GM23338 (cell line): Measurements from ENCODE around the gene AFF3. TPM values are rescaled to one million over a fixed set of nuclear protein-coding genes. Genes with fewer than 3 reads are reported as not detected.

Source experiments
- ATAC-seq: fragments of 200-7000 bp; cut with Tn5 transposase; 3 replicates; pipeline ENCODE4 v1.9.1; 2020
- DNase-seq: peaks from one replicate; pipeline ENCODE4 v3.0.0-alpha.2; 2015; ENCODE audit warnings: low spot score
- H2AFZ ChIP-seq: fragments of 200-600 bp; sonication (generic); 2 replicates; pipeline ENCODE4 v1.8.0; 2016; ENCODE audit warnings: antibody characterized with exemption, mild to moderate bottlenecking, moderate library complexity
- H3F3A ChIP-seq: fragments of 200-600 bp; sonication (generic); replicated peaks from 2 replicates; pipeline ENCODE4 v1.8.0; 2017; ENCODE audit warnings: antibody characterized with exemption, mixed run types, low read depth
- H3K27ac ChIP-seq: fragments of 200-600 bp; sonication (generic); 2 replicates; pipeline ENCODE4 v1.6.1; 2016; ENCODE audit warnings: low read depth
- H3K27me3 ChIP-seq: fragments of 200-600 bp; sonication (generic); 2 replicates; pipeline ENCODE4 v1.8.0; 2016; ENCODE audit warnings: mild to moderate bottlenecking, mixed run types, moderate library complexity; ENCODE audit not compliant: insufficient read depth
- H3K36me3 ChIP-seq: fragments of 200-600 bp; sonication (generic); 2 replicates; pipeline ENCODE4 v1.8.0; 2016; ENCODE audit warnings: mild to moderate bottlenecking; ENCODE audit not compliant: insufficient read depth
- H3K4me1 ChIP-seq: fragments of 200-600 bp; sonication (generic); 2 replicates; pipeline ENCODE4 v1.8.0; 2016; ENCODE audit warnings: mild to moderate bottlenecking, moderate library complexity; ENCODE audit not compliant: insufficient read depth
- H3K4me2 ChIP-seq: fragments of 200-600 bp; sonication (generic); 2 replicates; pipeline ENCODE4 v1.7.1; 2017; ENCODE audit warnings: mixed run types
- H3K4me3 ChIP-seq: fragments of 200-600 bp; sonication (generic); 2 replicates; pipeline ENCODE4 v1.6.1; 2016; ENCODE audit warnings: mixed run types
- H3K79me2 ChIP-seq: fragments of 200-600 bp; sonication (generic); replicated peaks from 2 replicates; pipeline ENCODE4 v1.8.0; 2017; ENCODE audit warnings: mild to moderate bottlenecking; ENCODE audit not compliant: insufficient read depth
- H3K9me2 ChIP-seq: fragments of 200-600 bp; sonication (generic); 2 replicates; pipeline ENCODE4 v1.8.0; 2017; ENCODE audit not compliant: insufficient read depth
- H4K20me1 ChIP-seq: fragments of 200-600 bp; sonication (generic); replicated peaks from 2 replicates; pipeline ENCODE4 v1.8.0; 2017; ENCODE audit warnings: mild to moderate bottlenecking; ENCODE audit not compliant: insufficient read depth
- H3K27ac Mint-ChIP-seq: 2 replicates; pipeline ENCODE4 v1.8.0; 2020; ENCODE audit warnings: inconsistent platforms, mild to moderate bottlenecking, moderate library complexity, mixed read lengths
- H3K27me3 Mint-ChIP-seq: 3 replicates; pipeline ENCODE4 v1.8.0; 2022; ENCODE audit warnings: low read depth, mild to moderate bottlenecking, moderate library complexity, mixed read lengths, inconsistent platforms; ENCODE audit not compliant: insufficient read depth, poor library complexity
- H3K36me3 Mint-ChIP-seq: 3 replicates; pipeline ENCODE4 v1.8.0; 2021; ENCODE audit warnings: low read depth, mild to moderate bottlenecking, inconsistent platforms, moderate library complexity, mixed read lengths
- H3K4me1 Mint-ChIP-seq: 3 replicates; pipeline ENCODE4 v1.8.0; 2020; ENCODE audit warnings: mild to moderate bottlenecking, inconsistent platforms, mixed read lengths
- H3K4me3 Mint-ChIP-seq: 3 replicates; pipeline ENCODE4 v1.8.0; 2021; ENCODE audit warnings: moderate library complexity, mild to moderate bottlenecking, inconsistent platforms, mixed read lengths
- H3K9me3 Mint-ChIP-seq: 3 replicates; pipeline ENCODE4 v1.8.0; 2020; ENCODE audit warnings: moderate library complexity, mild to moderate bottlenecking, inconsistent platforms, mixed read lengths
- CTCF ChIP-seq, 2 experiments: fragments of 200-600 bp in 1 of 2; sonication (generic) in 1 of 2; conservative IDR thresholded peaks; 2 replicates each; pipeline versions ENCODE4 v1.5.1 to v1.6.1; 2016 to 2017; ENCODE audit warnings: antibody characterized with exemption in 2 of 2, low read depth in 2 of 2, mild to moderate bottlenecking in 2 of 2, moderate library complexity in 1 of 2
- EZH2 ChIP-seq: fragments of 200-600 bp; sonication (generic); IDR thresholded peaks from one replicate; pipeline ENCODE4 v1.8.0; 2017; ENCODE audit warnings: antibody characterized with exemption, mild to moderate bottlenecking, low read depth; ENCODE audit not compliant: unreplicated experiment
- EZH2phosphoT487 ChIP-seq: fragments of 200-600 bp; sonication (generic); IDR thresholded peaks from one replicate; pipeline ENCODE4 v1.8.1; 2018; ENCODE audit warnings: antibody characterized with exemption; ENCODE audit not compliant: unreplicated experiment
- JUNB ChIP-seq: IDR thresholded peaks from one replicate; pipeline ENCODE4 v1.6.1; 2016; ENCODE audit warnings: antibody characterized with exemption; ENCODE audit not compliant: unreplicated experiment
- NANOG ChIP-seq: IDR thresholded peaks from 2 replicates; pipeline ENCODE4 v1.6.1; 2016; ENCODE audit warnings: antibody characterized with exemption, borderline replicate concordance
- REST ChIP-seq: IDR thresholded peaks from one replicate; pipeline ENCODE4 v1.6.1; 2018; ENCODE audit warnings: antibody characterized with exemption; ENCODE audit not compliant: unreplicated experiment
- STAT1 ChIP-seq: IDR thresholded peaks from one replicate; pipeline ENCODE4 v1.6.1; 2016; ENCODE audit warnings: antibody characterized with exemption; ENCODE audit not compliant: unreplicated experiment
- ZNF114 ChIP-seq: fragments of 250-450 bp; sonication (Bioruptor Pico); IDR thresholded peaks from 2 replicates; pipeline ENCODE4 v1.5.0; 2020; ENCODE audit warnings: mild to moderate bottlenecking, moderate library complexity
- ZNF331 ChIP-seq: fragments of 250-450 bp; sonication (Bioruptor Pico); IDR thresholded peaks from 2 replicates; pipeline ENCODE4 v1.5.0; 2020; ENCODE audit warnings: low read depth, mild to moderate bottlenecking, moderate library complexity
- ZNF462 ChIP-seq: fragments of 250-450 bp; sonication (Bioruptor Pico); IDR thresholded peaks from 2 replicates; pipeline ENCODE4 v1.5.0; 2020; ENCODE audit warnings: mild to moderate bottlenecking, moderate library complexity
- long read RNA-seq: library from polyadenylated mRNA; unstranded; transcript quantifications from one replicate; pipeline ENCODE4 v2.0.0, GENCODE V29; 2020; ENCODE audit not compliant: unreplicated experiment
- polyA plus RNA-seq: library from polyadenylated mRNA; unstranded; fragments of >200 nt; fragmentation: Nextera tagmentation; extraction: Ambion mirVana; gene quantifications from 2 replicates; pipeline ENCODE4 v1.2.1, GENCODE V29; 2016
- total RNA-seq: library from RNA; depleted of rRNA; stranded (reverse); fragments of >200 nt; shearing (Covaris generic); gene quantifications from 2 replicates; pipeline ENCODE4 v1.2.3, GENCODE V29; 2014; rRNA removed

The AFF3 gene
- 1.4 and 5.9 TPM in 2 replicates for total RNA-seq
- polyA plus RNA-seq: 0.73 and 1.5 TPM in 2 replicates
- long read RNA-seq, partial matches to known transcripts: 0 of 1 reads
- long read RNA-seq, other reads (novel, unspliced or antisense): 1 of 1 reads

GRCh38 chr2:100142393-100142792 is at the start of gene AFF3:
Gene AFF3 (minus strand): TSS chr2:100142590. CDS start chr2:100104454, 38,136 bp downstream.
- no peak within 1 kb of the TSS for H3K27ac Mint-ChIP-seq
- no peak within 1 kb of the TSS for H3K27ac ChIP-seq
- H3F3A ChIP-seq: no peaks in the 10 kb centered on the region
- no peak within 1 kb of the TSS for H2AFZ ChIP-seq
- H3K36me3 ChIP-seq: no peaks in the 10 kb centered on the region
- H3K27me3 ChIP-seq: no peaks in the 10 kb centered on the region
- H4K20me1 ChIP-seq: no peaks in the 10 kb centered on the region
- H3K79me2 ChIP-seq: no peaks in the 10 kb centered on the region
- no peaks in the 10 kb centered on the region; the same call in 2 of the 3 replicates for H3K36me3 Mint-ChIP-seq
- no peak within 1 kb of the TSS for H3K4me3 ChIP-seq
- peaks cover 7% of the 10 kb centered on the region for H3K27me3 Mint-ChIP-seq
- TF ChIP-seq EZH2phosphoT487: no peak
- no peaks in the 10 kb centered on the region for H3K4me1 ChIP-seq
- ATAC-seq (no peak), DNase-seq (no peak)
- H3K4me3 Mint-ChIP-seq: no peak within 1 kb of the TSS
- no peaks in the 10 kb centered on the region for H3K9me2 ChIP-seq
- no peak within 1 kb of the TSS for H3K4me2 ChIP-seq
- no peaks in the 10 kb centered on the region for H3K4me1 Mint-ChIP-seq
- H3K9me3 Mint-ChIP-seq: peaks cover 9% of the 10 kb centered on the region; the same call in 2 of the 3 replicates

GRCh38 chr2:100189387-100189786 is 47.0 kb upstream of the AFF3 start:
- Mint-ChIP-seq H3K27ac (no peak overlapping the region), H3K36me3 (no peaks in the 10 kb centered on the region), H3K4me1 (peaks cover 4% of the 10 kb centered on the region; the same call in 2 of the 3 replicates), H3K4me3 (no peak overlapping the region), H3K9me3 (no peaks in the 10 kb centered on the region; the same call in 2 of the 3 replicates), H3K27me3 (peaks cover 15% of the 10 kb centered on the region)
- Histone ChIP-seq H3K4me2 (no peak overlapping the region), H3K9me2 (peaks cover 10% of the 10 kb centered on the region), H3K4me3 (no peak overlapping the region), H3F3A (no peaks in the 10 kb centered on the region), H3K27me3 (peaks cover 3% of the 10 kb centered on the region; the same call in 1 of the 2 replicates), H2AFZ (no peak overlapping the region), H4K20me1 (no peaks in the 10 kb centered on the region), H3K4me1 (peaks cover 7% of the 10 kb centered on the region; the same call in 1 of the 2 replicates), H3K79me2 (no peaks in the 10 kb centered on the region), H3K27ac (no peak overlapping the region), H3K36me3 (no peaks in the 10 kb centered on the region)
- ATAC-seq: no peak
- DNase-seq: no peak
- TF ChIP-seq ZNF331 (CRISPR knock-in tag) (no peak), ZNF114 (CRISPR knock-in tag) (no peak), ZNF462 (no peak), CTCF (conservative IDR thresholded peaks at IDR 0.05; ENCODE audit: low read depth in 2 of 2) (no peak), EZH2phosphoT487 (no peak), REST (no peak), JUNB (no peak), EZH2 (no peak), NANOG (no peak), STAT1 (no peak)
